SJCRH30 (cell line): ENCODE measurements around the gene PATJ. TPM values are rescaled to one million over a fixed set of nuclear protein-coding genes. Genes with fewer than 3 reads are reported as not detected.

ENCODE experiments used
- DNase-seq, 2 experiments: peaks; one replicate each; pipeline ENCODE4 v3.0.0-alpha.2; 2015 to 2020
- H3K27ac ChIP-seq: fragments of 250-450 bp; sonication (Bioruptor Pico); 2 replicates; pipeline ENCODE4 v1.5.1; 2020; ENCODE audit warnings: mild to moderate bottlenecking, moderate library complexity
- H3K27me3 ChIP-seq: fragments of 250-450 bp; sonication (Bioruptor Pico); 2 replicates; pipeline ENCODE4 v1.5.1; 2020; ENCODE audit warnings: mild to moderate bottlenecking, moderate library complexity
- H3K36me3 ChIP-seq: fragments of 250-450 bp; sonication (Bioruptor Pico); 2 replicates; pipeline ENCODE4 v1.5.1; 2020; ENCODE audit warnings: mild to moderate bottlenecking, moderate library complexity
- H3K4me1 ChIP-seq: fragments of 250-450 bp; sonication (Bioruptor Pico); 2 replicates; pipeline ENCODE4 v1.5.1; 2020; ENCODE audit warnings: mild to moderate bottlenecking, moderate library complexity
- H3K4me3 ChIP-seq: fragments of 250-450 bp; sonication (Bioruptor Pico); 2 replicates; pipeline ENCODE4 v1.5.1; 2020; ENCODE audit warnings: mild to moderate bottlenecking, moderate library complexity
- H3K9me3 ChIP-seq: fragments of 250-450 bp; sonication (Bioruptor Pico); replicated peaks from 2 replicates; pipeline ENCODE4 v1.5.1; 2020; ENCODE audit warnings: mild to moderate bottlenecking, moderate library complexity
- total RNA-seq: library from RNA; depleted of rRNA; stranded (reverse); fragments of >200 nt; shearing (Covaris generic); gene quantifications from 2 replicates; pipeline ENCODE4 v1.2.3, GENCODE V29; 2014

PATJ gene
- total RNA-seq, 1 experiment from 2014 or later = 4.0 TPM

- H3K4me3 ChIP-seq = no peak overlapping the region
- no peak overlapping the region for H3K27ac ChIP-seq
- no peak for DNase-seq
- H3K36me3 ChIP-seq = no peaks in the 10 kb centered on the region
- H3K4me1 ChIP-seq = peaks cover 12% of the 10 kb centered on the region
- H3K9me3 ChIP-seq = no peaks in the 10 kb centered on the region
- no peaks in the 10 kb centered on the region for H3K27me3 ChIP-seq
Measured at GRCh38 chr1:61978796-61979195, 236.5 kb downstream of the PATJ start.

GRCh38 chr1:61979729-61980128 lies 237.4 kb downstream of the PATJ start:
- peaks cover 12% of the 10 kb centered on the region for H3K4me1 ChIP-seq
- H3K36me3 ChIP-seq = no peaks in the 10 kb centered on the region
- no peak overlapping the region for H3K4me3 ChIP-seq
- DNase-seq = no peak
- H3K27ac ChIP-seq = no peak overlapping the region
- H3K27me3 ChIP-seq = no peaks in the 10 kb centered on the region
- no peaks in the 10 kb centered on the region for H3K9me3 ChIP-seq

GRCh38 chr1:61980561-61980960 lies 238.3 kb downstream of the PATJ start:
- Histone ChIP-seq H3K9me3 (no peaks in the 10 kb centered on the region), H3K27me3 (no peaks in the 10 kb centered on the region), H3K27ac (no peak overlapping the region), H3K4me3 (no peak overlapping the region), H3K4me1 (peaks cover 5% of the 10 kb centered on the region), H3K36me3 (no peaks in the 10 kb centered on the region)
- no peak for DNase-seq

DNA sequence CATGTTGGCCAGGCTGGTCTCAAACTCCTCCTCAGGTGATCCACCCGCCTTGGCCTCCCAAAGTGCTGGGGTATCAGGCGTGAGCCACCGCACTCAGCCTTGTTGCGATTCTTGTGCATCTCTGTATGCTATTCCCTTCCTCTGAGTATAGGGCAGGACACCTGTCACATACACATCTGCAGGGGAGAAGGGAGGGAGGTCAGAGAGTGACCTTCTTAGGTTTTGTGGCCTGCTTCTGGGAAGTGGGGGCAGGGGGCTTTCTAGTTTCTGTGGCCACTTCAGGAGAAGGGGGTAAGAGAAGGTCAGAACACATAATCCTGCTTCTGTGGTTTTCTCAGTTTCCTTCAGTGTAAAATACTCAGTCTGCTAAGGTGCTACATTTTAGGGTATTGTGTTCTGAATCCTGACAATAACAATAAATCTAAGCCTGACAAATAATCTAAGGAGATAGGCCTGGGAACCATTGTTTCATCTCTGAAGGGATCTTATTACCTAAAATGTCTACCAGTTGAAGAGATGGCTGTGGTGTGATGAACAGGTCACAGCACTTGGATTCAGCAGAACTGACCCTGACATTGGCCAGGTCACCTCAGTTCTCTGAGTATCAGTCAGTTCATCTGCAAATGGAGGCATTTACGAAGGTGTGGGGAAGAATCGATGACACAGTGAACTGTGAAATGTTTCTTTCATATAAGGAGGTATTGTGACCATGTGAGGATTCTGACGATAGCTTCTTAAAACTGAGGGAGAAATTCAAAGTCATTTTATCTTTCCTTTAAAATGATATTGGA lies 239.8 kb downstream of the PATJ start:
- Histone ChIP-seq H3K27me3 (no peaks in the 10 kb centered on the region), H3K27ac (no peak overlapping the region), H3K4me3 (no peak overlapping the region), H3K4me1 (no peaks in the 10 kb centered on the region), H3K9me3 (no peaks in the 10 kb centered on the region), H3K36me3 (no peaks in the 10 kb centered on the region)
- DNase-seq = no peak

DNA sequence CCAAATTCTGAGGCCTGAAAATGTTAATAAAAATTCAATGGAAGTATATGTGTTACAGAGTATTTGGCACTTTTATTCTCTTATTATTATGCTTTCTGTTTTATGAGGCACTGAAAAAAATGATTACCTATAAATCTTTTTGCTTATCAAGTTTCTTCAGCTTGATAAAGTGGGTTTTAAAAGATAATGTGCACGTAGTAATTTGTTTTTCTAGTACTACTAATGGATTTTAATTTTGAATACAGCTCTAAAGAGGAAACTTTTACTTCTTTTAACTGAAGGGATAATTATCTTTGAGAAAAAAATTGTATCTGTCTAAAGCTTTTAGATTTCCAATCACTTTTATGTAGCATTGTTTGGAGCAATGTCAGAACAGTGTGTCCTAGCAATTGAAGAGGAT lies 241.0 kb downstream of the PATJ start:
- DNase-seq = no peak
- H3K27ac ChIP-seq = no peak overlapping the region
- no peaks in the 10 kb centered on the region for H3K27me3 ChIP-seq
- no peak overlapping the region for H3K4me3 ChIP-seq
- no peaks in the 10 kb centered on the region for H3K9me3 ChIP-seq
- H3K36me3 ChIP-seq = no peaks in the 10 kb centered on the region
- H3K4me1 ChIP-seq = no peaks in the 10 kb centered on the region

GRCh38 chr1:61992257-61992656 lies 250.0 kb downstream of the PATJ start:
- Histone ChIP-seq H3K27ac (peak overlapping the region; percentile 52; the same call in 1 of the 2 replicates), H3K9me3 (no peaks in the 10 kb centered on the region; the same call in 1 of the 2 replicates), H3K27me3 (no peaks in the 10 kb centered on the region), H3K36me3 (no peaks in the 10 kb centered on the region), H3K4me1 (peaks cover 21% of the 10 kb centered on the region), H3K4me3 (no peak overlapping the region)
- peak; percentile 59 to 63 for DNase-seq

DNA sequence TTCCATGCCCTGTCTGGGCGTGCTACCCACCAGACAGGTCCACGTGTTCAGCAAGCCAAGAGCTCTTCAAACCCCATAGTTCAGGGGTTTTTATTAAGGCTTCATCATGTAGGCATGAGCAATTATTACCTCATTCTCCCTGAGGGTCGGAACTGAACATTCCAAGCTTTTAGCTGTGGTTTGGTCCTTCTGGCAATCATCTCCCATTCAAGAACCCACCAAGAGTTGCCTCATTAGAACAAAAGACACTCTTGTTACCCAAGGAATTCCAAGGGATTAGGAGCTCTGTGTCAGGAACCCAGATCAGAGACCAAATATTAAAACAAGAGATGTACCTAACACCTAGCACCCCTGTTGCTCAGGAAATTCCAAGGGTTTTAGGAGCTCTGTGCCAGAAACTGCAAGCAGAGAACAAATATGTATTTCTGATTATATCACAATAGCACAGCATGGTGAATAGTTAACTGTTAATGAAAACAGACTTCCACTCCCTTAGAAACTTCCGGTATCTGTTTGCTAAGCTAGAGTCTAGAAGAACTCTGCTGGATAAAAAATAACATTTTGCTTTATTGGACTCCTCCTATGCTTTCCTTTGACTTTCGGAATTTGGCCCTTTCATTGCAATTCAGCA lies 251.2 kb downstream of the PATJ start:
- no peak overlapping the region for H3K4me3 ChIP-seq
- peaks cover 21% of the 10 kb centered on the region for H3K4me1 ChIP-seq
- no peaks in the 10 kb centered on the region for H3K36me3 ChIP-seq
- H3K9me3 ChIP-seq = no peaks in the 10 kb centered on the region; the same call in 1 of the 2 replicates
- DNase-seq = peak; percentile 73 to 83
- peak overlapping the region; percentile 52 for H3K27ac ChIP-seq
- H3K27me3 ChIP-seq = no peaks in the 10 kb centered on the region

DNA sequence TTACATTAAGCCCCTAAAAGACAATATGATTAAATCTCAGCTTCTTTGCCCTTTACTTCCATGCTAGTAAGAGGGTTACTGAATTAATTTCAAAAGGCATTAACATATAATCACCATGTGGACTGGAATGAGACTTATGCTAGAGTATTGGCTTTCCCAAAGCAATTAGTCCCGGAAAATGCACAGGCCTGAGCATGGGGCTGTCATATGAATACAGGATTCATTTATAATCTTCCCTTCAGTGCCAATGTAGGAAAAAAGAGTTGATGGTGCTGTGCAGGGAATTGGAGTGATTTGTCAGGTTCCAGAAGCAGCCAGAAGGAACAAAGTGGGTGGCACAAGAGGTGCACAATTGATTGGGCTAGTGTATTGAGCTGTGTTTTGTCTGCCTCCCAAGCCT lies 253.4 kb downstream of the PATJ start:
- Histone ChIP-seq H3K4me1 (peaks cover 21% of the 10 kb centered on the region), H3K4me3 (no peak overlapping the region), H3K9me3 (no peaks in the 10 kb centered on the region; the same call in 1 of the 2 replicates), H3K36me3 (no peaks in the 10 kb centered on the region), H3K27me3 (no peaks in the 10 kb centered on the region), H3K27ac (no peak overlapping the region)
- DNase-seq = no peak

DNA sequence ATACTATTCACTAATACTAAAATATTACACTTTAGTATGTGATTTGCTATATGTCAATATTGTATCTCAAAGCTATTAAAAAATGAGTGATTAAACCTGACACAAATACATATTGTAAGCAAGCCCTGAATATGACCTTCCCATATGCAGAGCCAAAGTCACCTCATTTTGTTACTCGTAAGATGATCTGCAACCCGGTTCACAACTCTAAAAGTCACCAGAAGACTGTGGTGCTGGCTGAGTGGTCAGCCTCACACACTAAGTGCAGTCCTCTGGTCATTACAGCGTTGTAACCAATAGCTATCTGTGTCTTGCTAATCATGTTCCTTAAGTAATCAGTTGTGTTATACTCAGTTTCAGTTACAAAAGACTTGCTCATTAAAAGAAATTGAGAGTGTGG lies 254.8 kb downstream of the PATJ start:
- Histone ChIP-seq H3K4me3 (no peak overlapping the region), H3K4me1 (peaks cover 18% of the 10 kb centered on the region), H3K36me3 (no peaks in the 10 kb centered on the region), H3K27me3 (no peaks in the 10 kb centered on the region), H3K9me3 (no peaks in the 10 kb centered on the region; the same call in 1 of the 2 replicates), H3K27ac (no peak overlapping the region)
- DNase-seq = no peak

DNA sequence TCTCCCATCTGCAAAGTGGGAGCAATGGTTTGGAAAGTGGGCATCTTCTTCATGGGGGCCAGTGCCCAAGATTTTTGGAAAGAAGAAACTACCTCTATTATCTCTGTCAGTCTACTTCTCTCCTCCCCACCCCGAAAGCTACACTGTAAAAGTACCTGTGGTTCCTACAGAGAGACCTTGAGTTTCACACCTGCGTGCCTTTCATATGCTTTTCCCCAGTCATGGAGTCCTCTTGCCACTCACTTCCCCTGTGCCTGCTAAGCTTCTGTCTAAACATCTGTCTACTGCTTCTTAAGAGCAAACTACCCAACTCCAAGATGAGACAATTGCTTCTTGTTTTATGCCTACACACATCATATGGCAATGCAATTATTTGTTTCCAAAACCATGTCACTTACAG lies 261.5 kb downstream of the PATJ start:
- no peaks in the 10 kb centered on the region for H3K9me3 ChIP-seq
- H3K4me3 ChIP-seq = no peak overlapping the region
- no peaks in the 10 kb centered on the region for H3K4me1 ChIP-seq
- H3K36me3 ChIP-seq = no peaks in the 10 kb centered on the region
- no peak for DNase-seq
- H3K27me3 ChIP-seq = no peaks in the 10 kb centered on the region
- H3K27ac ChIP-seq = no peak overlapping the region

GRCh38 chr1:62006690-62007089 lies 264.4 kb downstream of the PATJ start:
- no peaks in the 10 kb centered on the region for H3K4me1 ChIP-seq
- no peak for DNase-seq
- no peaks in the 10 kb centered on the region for H3K9me3 ChIP-seq
- no peak overlapping the region for H3K4me3 ChIP-seq
- H3K36me3 ChIP-seq = no peaks in the 10 kb centered on the region
- no peaks in the 10 kb centered on the region for H3K27me3 ChIP-seq
- H3K27ac ChIP-seq = no peak overlapping the region

- no peaks in the 10 kb centered on the region for H3K36me3 ChIP-seq
- H3K4me3 ChIP-seq = no peak overlapping the region
- no peak overlapping the region for H3K27ac ChIP-seq
- DNase-seq = no peak
- H3K9me3 ChIP-seq = no peaks in the 10 kb centered on the region
- H3K27me3 ChIP-seq = no peaks in the 10 kb centered on the region
- H3K4me1 ChIP-seq = no peaks in the 10 kb centered on the region
Measured at GRCh38 chr1:62011006-62011405, 268.7 kb downstream of the PATJ start.

DNA sequence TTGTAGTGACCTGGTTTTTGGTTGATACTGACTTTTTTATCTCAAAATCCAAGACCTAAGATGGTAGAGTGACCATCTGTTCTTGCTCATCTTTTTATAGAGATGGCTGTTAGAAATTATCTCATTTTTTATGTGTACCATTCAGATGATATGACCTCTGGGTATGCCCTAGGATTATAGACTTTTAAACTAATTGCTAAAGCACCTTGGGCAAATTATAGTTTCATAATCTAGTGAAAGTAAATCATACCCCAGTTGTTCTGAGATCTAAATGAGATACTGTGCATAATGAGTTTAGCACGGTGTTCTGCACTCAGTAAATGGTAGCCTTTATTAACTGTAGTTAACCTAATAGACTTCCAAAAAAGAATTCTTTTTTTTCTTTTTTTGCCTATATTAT lies 269.8 kb downstream of the PATJ start:
- H3K27me3 ChIP-seq = no peaks in the 10 kb centered on the region
- DNase-seq = no peak
- H3K27ac ChIP-seq = no peak overlapping the region
- no peaks in the 10 kb centered on the region for H3K36me3 ChIP-seq
- no peak overlapping the region for H3K4me3 ChIP-seq
- no peaks in the 10 kb centered on the region for H3K9me3 ChIP-seq
- no peaks in the 10 kb centered on the region for H3K4me1 ChIP-seq

DNA sequence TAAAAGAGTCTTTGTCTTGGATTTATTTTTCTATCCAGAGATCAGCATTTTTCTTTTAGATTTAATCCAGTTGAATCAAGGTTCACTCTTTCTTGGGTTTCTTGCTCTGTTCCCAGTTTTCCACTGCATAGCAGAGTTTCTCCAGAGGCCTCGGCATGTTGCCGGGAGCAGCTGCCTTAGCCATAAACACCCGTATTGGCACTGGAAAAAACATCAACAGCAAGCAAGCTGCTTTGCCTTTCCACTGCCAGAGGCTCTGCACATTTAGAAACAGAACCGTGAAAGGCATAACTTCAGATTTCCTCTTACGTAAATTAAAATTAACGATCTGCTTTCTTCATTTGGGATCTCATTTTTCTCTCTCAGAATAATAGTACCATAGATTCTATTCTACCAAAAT lies 270.6 kb downstream of the PATJ start:
- H3K9me3 ChIP-seq = no peaks in the 10 kb centered on the region
- H3K4me3 ChIP-seq = no peak overlapping the region
- H3K27ac ChIP-seq = no peak overlapping the region
- H3K27me3 ChIP-seq = no peaks in the 10 kb centered on the region
- H3K36me3 ChIP-seq = no peaks in the 10 kb centered on the region
- H3K4me1 ChIP-seq = no peaks in the 10 kb centered on the region
- DNase-seq = no peak

GRCh38 chr1:62013264-62013663 lies 271.0 kb downstream of the PATJ start:
- H3K9me3 ChIP-seq = no peaks in the 10 kb centered on the region
- H3K4me1 ChIP-seq = no peaks in the 10 kb centered on the region
- no peaks in the 10 kb centered on the region for H3K27me3 ChIP-seq
- no peak overlapping the region for H3K4me3 ChIP-seq
- no peak for DNase-seq
- H3K27ac ChIP-seq = no peak overlapping the region
- H3K36me3 ChIP-seq = no peaks in the 10 kb centered on the region
